Thyroid gland (tissue), 4 donors: ENCODE results near the gene AKR1B1.

Experiments
- CTCF ChIP-seq, 6 experiments: fragments of 200-600 bp in 3 of 6; fragments of 450-650 bp in 3 of 6; sonication (generic) in 3 of 6; IDR thresholded peaks; one replicate each; pipeline ENCODE4 v1.5.1; 2016 to 2019; ENCODE audit warnings: antibody characterized with exemption in 6 of 6, mild to moderate bottlenecking in 2 of 6, inconsistent platforms in 1 of 6, moderate library complexity in 1 of 6
- POLR2A ChIP-seq, 2 donors: fragments of 450-650 bp; IDR thresholded peaks; one replicate each; pipeline ENCODE4 v1.6.1; 2017; ENCODE audit warnings: antibody characterized with exemption in 2 of 2, mild to moderate bottlenecking in 2 of 2, moderate library complexity in 1 of 2

DNA sequence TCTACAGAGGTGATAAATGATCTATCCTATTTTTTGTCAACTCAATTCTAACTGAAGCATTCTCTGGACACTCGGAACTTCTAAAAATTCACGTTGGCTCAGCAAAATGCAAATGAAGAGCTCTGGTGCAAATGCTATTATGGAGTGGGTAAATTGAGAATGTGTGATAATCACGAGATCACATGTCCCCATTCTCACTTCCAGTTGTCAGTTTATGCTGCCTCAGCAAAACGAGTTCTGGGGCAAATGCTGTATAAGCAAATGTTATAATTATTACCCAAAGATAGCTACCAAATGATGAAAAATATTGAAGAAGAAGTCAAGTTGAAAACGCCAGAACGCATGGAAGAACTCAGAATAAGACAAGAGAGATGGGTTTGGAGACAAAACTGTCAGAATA lies 29.4 kb downstream of the AKR1B1 start:
- TF ChIP-seq CTCF (IDR thresholded peaks at IDR 0.05), result no peak
- TF ChIP-seq POLR2A (IDR thresholded peaks at IDR 0.05), result no peak
